Activated T-cell treated with anti-CD3 and anti-CD28 coated beads, Interleukin-2, amount 50 U/mL, for 72 hours (primary cell): ENCODE results near the gene EGR4. TPM values are rescaled to one million over a fixed set of nuclear protein-coding genes. Genes with fewer than 3 reads are reported as not detected.

ENCODE experiments used
- ATAC-seq, 2 donors: fragments of 150-1000 bp; cut with Tn5 transposase; replicated peaks in 1 of 2; 2 replicates each; pipeline ENCODE4 v1.10.0; 2021; ENCODE audit warnings: moderate library complexity in 2 of 2, mild to moderate bottlenecking in 1 of 2
- DNase-seq, 2 donors: peaks; one replicate each; pipeline ENCODE4 v3.0.0; 2021 to 2022; ENCODE audit warnings: mixed read lengths in 1 of 2
- H3K27ac Mint-ChIP-seq: one replicate; pipeline ENCODE4 v1.8.0; 2022; ENCODE audit warnings: mild to moderate bottlenecking, moderate library complexity, mixed read lengths
- H3K27me3 Mint-ChIP-seq: one replicate; pipeline ENCODE4 v1.8.0; 2022; ENCODE audit warnings: low read depth, mixed read lengths
- H3K36me3 Mint-ChIP-seq, 2 donors: one replicate each; pipeline ENCODE4 v1.8.0; 2022; ENCODE audit warnings: mixed read lengths in 2 of 2, mild to moderate bottlenecking in 1 of 2; ENCODE audit not compliant: insufficient read depth in 2 of 2
- H3K4me1 Mint-ChIP-seq: one replicate; pipeline ENCODE4 v1.8.0; 2022; ENCODE audit warnings: low read depth, mixed read lengths
- H3K4me3 Mint-ChIP-seq, 2 donors: one replicate each; pipeline ENCODE4 v1.8.0; 2022; ENCODE audit warnings: mild to moderate bottlenecking in 2 of 2, mixed read lengths in 2 of 2, moderate library complexity in 2 of 2
- H3K9me3 Mint-ChIP-seq, 2 donors: one replicate each; pipeline ENCODE4 v1.8.0; 2022; ENCODE audit warnings: mixed read lengths in 2 of 2
- total RNA-seq, 2 donors: library from RNA; stranded (reverse); gene quantifications; one replicate each; pipeline ENCODE4 v1.2.3, GENCODE V29; 2022

The EGR4 gene
- total RNA-seq, 2 donors from 2014 or later: 1.6 to 2.1 TPM

DNA sequence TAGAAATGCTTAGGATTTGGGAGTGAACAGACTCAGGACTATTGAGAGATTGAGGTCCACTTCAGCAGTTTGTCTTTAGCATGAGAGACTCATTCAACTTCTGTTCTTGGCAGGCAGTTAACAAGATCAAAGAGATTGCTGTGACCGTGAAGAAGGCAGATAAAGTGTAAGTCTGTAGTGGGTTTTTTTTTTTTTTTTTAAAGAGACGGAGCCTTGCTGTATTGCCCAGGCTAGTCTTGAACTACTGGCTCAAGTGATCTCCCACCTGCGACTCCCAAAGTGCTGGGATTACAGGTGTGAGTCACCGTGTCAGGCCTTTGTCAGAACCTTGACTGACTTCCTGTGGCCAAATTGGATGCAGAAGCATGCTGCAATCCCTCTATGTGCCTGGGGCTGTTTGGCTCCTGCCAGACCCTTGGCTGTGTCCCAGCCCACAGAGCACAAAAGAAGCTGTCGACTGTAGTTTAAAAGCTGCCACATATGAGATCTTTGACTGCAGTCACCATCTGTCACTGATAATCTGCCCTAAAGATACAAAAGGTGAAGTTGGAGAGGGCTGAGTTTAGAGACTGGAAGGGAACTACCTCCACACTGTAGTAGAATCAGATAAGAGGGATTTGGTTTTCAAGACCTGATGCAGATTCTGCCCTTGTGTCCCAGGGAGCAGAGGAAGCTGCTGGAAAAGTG, 49.3 kb downstream of the EGR4 start:
- Mint-ChIP-seq H3K27me3 (no peaks in the 10 kb centered on the region), H3K4me3 (no peak overlapping the region), H3K4me1 (peaks cover 26% of the 10 kb centered on the region), H3K36me3 (peaks cover 17 to 33% of the 10 kb centered on the region in 2 donors), H3K27ac (peak overlapping the region; percentile 70), H3K9me3 (no peaks in the 10 kb centered on the region)
- ATAC-seq (no peak), DNase-seq (no peak)

Other genes with a start within 250 kb of the EGR4 start
- gene SFXN5, start 221.8 kb downstream of the EGR4 start, total RNA-seq: 10 to 100 TPM in 1 of 2 donors, 1 to 10 TPM in 1; 9.1 to 10.1 TPM
- 1 to 10 TPM; 6.6 to 9.8 TPM for gene RAB11FIP5, start 180.6 kb downstream of the EGR4 start, total RNA-seq
- gene NOTO, start 91.0 kb downstream of the EGR4 start, total RNA-seq: not detected
- gene SMYD5, start 79.3 kb downstream of the EGR4 start, total RNA-seq: 10 to 100 TPM; 32.5 to 35.4 TPM
- gene PRADC1, start 60.3 kb downstream of the EGR4 start, total RNA-seq: 10 to 100 TPM; 15.0 to 17.3 TPM
- gene CCT7, start 59.2 kb downstream of the EGR4 start, total RNA-seq: 100 to 1,000 TPM; 305 to 384 TPM
- gene FBXO41, start 9.1 kb downstream of the EGR4 start, total RNA-seq: 10 to 100 TPM; 19.8 to 22.9 TPM
- 10 to 100 TPM; 13.0 to 16.5 TPM for gene ALMS1, start 92.3 kb upstream of the EGR4 start, total RNA-seq